ENCODE results near the gene TMEM205. TPM values are rescaled to one million over a fixed set of nuclear protein-coding genes. Genes with fewer than 3 reads are reported as not detected.

Gene TMEM205
- total RNA-seq, 4 donors from 2014 or later = 77.6 to 212 (median 168) TPM

- Histone ChIP-seq H3K4me1 (no peaks in the 10 kb centered on the region), H3K27ac (no peak overlapping the region)
These were observed 41.1 kb downstream of the TMEM205 start for GRCh38 chr19:11304936-11305335.

GRCh38 chr19:11300811-11301120 lies 45.3 kb downstream of the TMEM205 start:
- DNase-seq = no peak
- Histone ChIP-seq H3K9me3 (no peaks in the 10 kb centered on the region), H3K4me1 (no peaks in the 10 kb centered on the region), H3K4me3 (no peak overlapping the region), H3K27me3 (no peaks in the 10 kb centered on the region), H3K27ac (no peak overlapping the region), H3K36me3 (no peaks in the 10 kb centered on the region)
- TF ChIP-seq CTCF (IDR thresholded peaks at IDR 0.05) (no peak), POLR2A (IDR thresholded peaks at IDR 0.05) (no peak)

More at GRCh38 chr19:11304936-11305335, 41.1 kb downstream of the TMEM205 start:
- Histone ChIP-seq H3K27me3 (no peaks in the 10 kb centered on the region), H3K36me3 (no peaks in the 10 kb centered on the region), H3K4me3 (no peak overlapping the region), H3K9me3 (no peaks in the 10 kb centered on the region)
- DNase-seq = no peak
- TF ChIP-seq POLR2A (IDR thresholded peaks at IDR 0.05) (no peak), CTCF (IDR thresholded peaks at IDR 0.05) (no peak)

DNA sequence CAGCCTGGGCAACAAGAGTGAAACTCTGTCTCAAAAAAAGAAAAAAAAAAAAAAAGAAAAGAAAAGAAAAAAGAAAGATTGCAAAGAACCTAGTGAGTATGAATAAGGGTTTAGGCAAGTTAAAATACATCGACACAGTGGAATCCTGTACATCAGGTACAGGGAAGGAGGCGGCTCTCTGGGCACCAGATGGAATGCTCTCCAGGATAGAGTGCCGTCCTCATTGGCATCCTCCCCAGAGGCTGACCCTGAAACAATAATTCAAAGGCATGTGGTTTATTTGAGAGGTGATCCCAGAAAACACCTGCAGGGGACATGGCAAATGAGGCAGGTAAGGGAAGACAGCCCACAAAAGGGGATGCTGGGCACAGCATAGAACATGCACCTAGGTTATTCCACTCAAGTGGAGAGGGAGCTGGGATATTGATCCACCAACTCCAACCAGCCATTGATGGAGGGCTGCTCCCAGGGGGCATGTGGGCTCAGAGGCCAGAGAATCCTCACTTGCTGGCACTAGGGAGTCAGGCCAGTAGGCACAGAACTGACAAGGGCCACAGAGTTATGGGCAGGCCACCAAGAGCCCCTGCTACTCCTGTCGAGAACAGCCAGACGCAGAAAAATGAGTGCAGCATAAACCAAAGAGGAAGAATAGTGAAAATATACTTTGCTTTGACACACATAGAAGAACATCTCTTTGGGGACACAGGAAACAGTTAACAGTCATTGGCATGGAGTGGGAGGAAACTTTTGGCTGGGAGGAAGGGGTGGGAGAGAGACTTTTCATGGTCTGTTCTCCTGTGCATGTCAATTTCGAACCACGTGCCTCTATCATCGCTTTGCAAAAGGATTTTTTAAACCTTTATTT lies 45.9 kb downstream of the TMEM205 start:
- TF ChIP-seq CTCF (IDR thresholded peaks at IDR 0.05) (no peak), POLR2A (IDR thresholded peaks at IDR 0.05) (no peak)
- Histone ChIP-seq H3K4me1 (no peaks in the 10 kb centered on the region), H3K27me3 (no peaks in the 10 kb centered on the region), H3K4me3 (no peak overlapping the region), H3K36me3 (no peaks in the 10 kb centered on the region), H3K9me3 (no peaks in the 10 kb centered on the region), H3K27ac (no peak overlapping the region)
- DNase-seq = no peak

- H3K4me1 ChIP-seq = peaks cover 0 to 5% (median 0%) of the 10 kb centered on the region in 4 donors
- no peaks in the 10 kb centered on the region for H3K9me3 ChIP-seq
- TF ChIP-seq POLR2A (IDR thresholded peaks at IDR 0.05) (no peak), CTCF (IDR thresholded peaks at IDR 0.05) (no peak)
- DNase-seq = no peak
- H3K27ac ChIP-seq = no peak overlapping the region
- no peaks in the 10 kb centered on the region for H3K27me3 ChIP-seq
- no peaks in the 10 kb centered on the region for H3K36me3 ChIP-seq
- H3K4me3 ChIP-seq = no peak overlapping the region
These were observed 49.8 kb downstream of the TMEM205 start for GRCh38 chr19:11296264-11296663.

DNA sequence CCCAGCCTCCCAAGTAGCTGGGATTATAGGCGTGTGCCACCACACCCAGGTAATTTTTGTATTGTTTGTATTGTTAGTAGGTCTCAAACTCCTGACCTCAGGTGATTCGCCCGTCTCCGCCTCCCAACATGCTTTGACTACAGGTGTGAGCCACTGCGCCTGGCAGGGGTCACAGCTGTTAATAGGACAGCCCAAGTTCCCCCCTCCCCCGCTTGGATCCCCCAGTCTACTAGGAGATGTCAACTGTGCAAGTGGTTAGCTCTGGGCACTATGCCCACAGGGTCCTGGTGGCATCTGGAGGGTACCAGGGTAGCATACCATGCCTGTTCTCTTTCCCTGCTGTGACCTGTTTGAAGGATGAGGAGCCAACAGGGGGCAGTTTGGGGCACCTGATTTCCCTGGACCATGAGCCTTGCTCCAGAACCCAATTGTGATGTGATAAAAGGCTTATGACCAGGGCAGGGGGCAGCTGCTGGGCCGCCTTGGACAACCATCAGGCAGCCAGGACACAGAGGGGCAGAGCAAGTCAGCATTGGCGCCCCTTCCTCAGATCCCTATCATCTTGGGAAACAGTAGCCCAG lies 50.3 kb downstream of the TMEM205 start, which contains the start of gene TSPAN16:
TSPAN16 (plus strand) TSS at position 496 of the 581 bp plus-strand sequence. CDS start 138 bp downstream, outside the sequence.
- H3K27ac ChIP-seq = no peak within 1 kb of the TSS
- DNase-seq = no peak
- TF ChIP-seq POLR2A (IDR thresholded peaks at IDR 0.05) (no peak), CTCF (IDR thresholded peaks at IDR 0.05) (no peak)
- no peak within 1 kb of the TSS for H3K4me3 ChIP-seq
- no peaks in the 10 kb centered on the region for H3K9me3 ChIP-seq
- H3K27me3 ChIP-seq = no peaks in the 10 kb centered on the region
- H3K4me1 ChIP-seq = peaks cover 0 to 5% (median 0%) of the 10 kb centered on the region in 4 donors
- H3K36me3 ChIP-seq = no peaks in the 10 kb centered on the region
